IMR-90 (cell line): ENCODE measurements around the gene ZNF662. TPM values are rescaled to one million over a fixed set of nuclear protein-coding genes. Genes with fewer than 3 reads are reported as not detected.

Source experiments
- ATAC-seq: fragments of 200-7000 bp; cut with Tn5 transposase; 2 replicates; pipeline ENCODE4 v1.9.1; 2020; ENCODE audit warnings: low read depth, mild to moderate bottlenecking, moderate library complexity
- BruUV-seq: library from RNA; stranded (reverse); fragments of 400-500 nt; replicated peaks from 2 replicates; lab custom pipeline; 2021; lab: Mats Ljungman, UMichigan
- CTCF ChIA-PET: fragments of 300-600 bp; formaldehyde crosslinking; extraction: SDS; loops from one replicate; lab custom pipeline; 2021; ENCODE audit warnings: antibody characterized with exemption; lab: Yijun Ruan, JAX
- POLR2A ChIA-PET: fragments of 300-600 bp; sonication (Branson Sonifier 250); formaldehyde crosslinking; loops from one replicate; lab custom pipeline; 2022; ENCODE audit warnings: antibody characterized with exemption; ENCODE audit not compliant: unreplicated experiment; lab: Charles Lee
- DNase-seq: peaks from one replicate; pipeline ENCODE4 v3.0.0; 2013
- H2AFZ ChIP-seq: replicated peaks from 2 replicates; pipeline ENCODE3; 2013; ENCODE audit warnings: low read length, mild to moderate bottlenecking; ENCODE audit not compliant: poor library complexity
- H2AK5ac ChIP-seq: 2 replicates; pipeline ENCODE4 v1.6.1; 2013; ENCODE audit warnings: low read depth, low read length, inconsistent platforms
- H2AK9ac ChIP-seq: replicated peaks from 2 replicates; pipeline ENCODE3; 2013; ENCODE audit warnings: mild to moderate bottlenecking, low read depth, low read length, moderate library complexity; ENCODE audit not compliant: poor library complexity
- H2BK120ac ChIP-seq: 2 replicates; pipeline ENCODE4 v1.6.1; 2013; ENCODE audit warnings: low read depth, low read length, inconsistent platforms
- H2BK15ac ChIP-seq: 3 replicates; pipeline ENCODE4 v1.6.1; 2013; ENCODE audit warnings: low read depth, low read length, inconsistent platforms
- H2BK20ac ChIP-seq: 2 replicates; pipeline ENCODE4 v1.6.1; 2013; ENCODE audit warnings: low read depth, mild to moderate bottlenecking, inconsistent platforms, low read length, moderate library complexity
- H2BK5ac ChIP-seq: 2 replicates; pipeline ENCODE4 v1.6.1; 2013; ENCODE audit warnings: mild to moderate bottlenecking, low read depth, low read length, inconsistent platforms; ENCODE audit not compliant: poor library complexity, severe bottlenecking
- H3K14ac ChIP-seq: replicated peaks from 2 replicates; pipeline ENCODE4 v1.6.1; 2013; ENCODE audit warnings: low read depth, low read length, inconsistent platforms
- H3K18ac ChIP-seq: 2 replicates; pipeline ENCODE4 v1.6.1; 2013; ENCODE audit warnings: low read depth, low read length, control low read depth
- H3K23ac ChIP-seq: 2 replicates; pipeline ENCODE4 v1.6.1; 2013; ENCODE audit warnings: low read depth, low read length, inconsistent platforms
- H3K27ac ChIP-seq: 2 replicates; pipeline ENCODE4 v1.5.1; 2013; ENCODE audit warnings: mild to moderate bottlenecking, control low read depth, low read length; ENCODE audit not compliant: insufficient read depth
- H3K27me3 ChIP-seq: 2 replicates; pipeline ENCODE4 v1.6.1; 2013; ENCODE audit warnings: low read length; ENCODE audit not compliant: control insufficient read depth, insufficient read depth
- H3K36me3 ChIP-seq: 2 replicates; pipeline ENCODE4 v1.6.1; 2013; ENCODE audit warnings: low read length, mixed read lengths; ENCODE audit not compliant: control insufficient read depth, insufficient read depth
- H3K4ac ChIP-seq: 2 replicates; pipeline ENCODE4 v1.6.1; 2013; ENCODE audit warnings: low read depth, low read length, inconsistent platforms
- H3K4me1 ChIP-seq: 2 replicates; pipeline ENCODE4 v1.6.1; 2013; ENCODE audit warnings: low read length, mixed read lengths; ENCODE audit not compliant: control insufficient read depth, insufficient read depth
- H3K4me2 ChIP-seq: 2 replicates; pipeline ENCODE4 v1.6.1; 2013; ENCODE audit warnings: low read depth, mild to moderate bottlenecking, control low read depth, low read length, moderate library complexity
- H3K4me3 ChIP-seq: 2 replicates; pipeline ENCODE4 v1.5.1; 2013; ENCODE audit warnings: low read depth, mild to moderate bottlenecking, control low read depth, low read length, moderate library complexity; ENCODE audit not compliant: insufficient read depth
- H3K56ac ChIP-seq: 2 replicates; pipeline ENCODE4 v1.6.1; 2013; ENCODE audit warnings: low read length, inconsistent platforms; ENCODE audit not compliant: insufficient read depth; ENCODE audit errors: extremely low read depth
- H3K79me1 ChIP-seq, 2 experiments: 2 replicates each; pipeline ENCODE4 v1.6.1; 2013; ENCODE audit warnings: low read length in 2 of 2, inconsistent platforms in 1 of 2, low read depth in 1 of 2
- H3K9ac ChIP-seq: 2 replicates; pipeline ENCODE4 v1.6.1; 2013; ENCODE audit warnings: low read depth, low read length, control low read depth
- H3K9me1 ChIP-seq: 2 replicates; pipeline ENCODE4 v1.6.1; 2013; ENCODE audit warnings: low read length, inconsistent platforms; ENCODE audit not compliant: insufficient read depth
- H3K9me3 ChIP-seq: 2 replicates; pipeline ENCODE4 v1.6.1; 2013; ENCODE audit warnings: low read length; ENCODE audit not compliant: control insufficient read depth, insufficient read depth
- H4K20me1 ChIP-seq: 2 replicates; pipeline ENCODE4 v1.6.1; 2013; ENCODE audit warnings: low read length, inconsistent platforms; ENCODE audit not compliant: insufficient read depth
- H4K5ac ChIP-seq: 2 replicates; pipeline ENCODE4 v1.6.1; 2013; ENCODE audit warnings: mild to moderate bottlenecking, low read depth, low read length, control low read depth
- H4K8ac ChIP-seq, 2 experiments: 2 replicates each; pipeline ENCODE4 v1.6.1; 2013; ENCODE audit warnings: low read depth in 2 of 2, low read length in 2 of 2, control low read depth in 1 of 2, inconsistent platforms in 1 of 2
- H4K91ac ChIP-seq: 2 replicates; pipeline ENCODE4 v1.6.1; 2013; ENCODE audit warnings: low read depth, low read length, inconsistent platforms; ENCODE audit not compliant: insufficient read depth
- BHLHE40 ChIP-seq: fragments of 150-350 bp; IDR thresholded peaks from 2 replicates; pipeline ENCODE4 v1.6.1; 2016; ENCODE audit warnings: mild to moderate bottlenecking, low read depth, low read length
- CEBPB ChIP-seq: IDR thresholded peaks from 2 replicates; pipeline ENCODE4 v1.6.1; 2012; ENCODE audit warnings: low read depth, low read length, improper control_type of control experiment
- CHD1 ChIP-seq: IDR thresholded peaks from 2 replicates; pipeline ENCODE4 v1.6.1; 2012; ENCODE audit warnings: low read depth, low read length, improper control_type of control experiment
- FOS ChIP-seq: fragments of 150-350 bp; IDR thresholded peaks from 2 replicates; pipeline ENCODE4 v1.6.1; 2016; ENCODE audit warnings: low read depth, low read length
- MAFK ChIP-seq: IDR thresholded peaks from 2 replicates; pipeline ENCODE4 v1.6.1; 2012; ENCODE audit warnings: low read depth, low read length, improper control_type of control experiment
- MAZ ChIP-seq: IDR thresholded peaks from 2 replicates; pipeline ENCODE4 v1.6.1; 2012; ENCODE audit warnings: low read depth, mild to moderate bottlenecking, low read length, improper control_type of control experiment, moderate library complexity, borderline replicate concordance
- MXI1 ChIP-seq: IDR thresholded peaks from 2 replicates; pipeline ENCODE4 v1.6.1; 2012; ENCODE audit warnings: low read depth, mild to moderate bottlenecking, low read length, moderate library complexity, borderline replicate concordance
- NFE2L2 ChIP-seq: fragments of 150-350 bp; IDR thresholded peaks from 2 replicates; pipeline ENCODE4 v1.6.1; 2016; ENCODE audit warnings: low read depth, mild to moderate bottlenecking, low read length
- POLR2A ChIP-seq: IDR thresholded peaks from 2 replicates; pipeline ENCODE4 v1.6.1; 2012; ENCODE audit warnings: mild to moderate bottlenecking, low read depth, low read length
- RAD21 ChIP-seq: IDR thresholded peaks from 2 replicates; pipeline ENCODE4 v1.6.1; 2012; ENCODE audit warnings: low read length, improper control_type of control experiment
- RCOR1 ChIP-seq: IDR thresholded peaks from 2 replicates; pipeline ENCODE4 v1.6.1; 2012; ENCODE audit warnings: mild to moderate bottlenecking, low read length, improper control_type of control experiment; ENCODE audit not compliant: insufficient replicate concordance
- RFX5 ChIP-seq: IDR thresholded peaks from 2 replicates; pipeline ENCODE4 v1.8.0; 2012; ENCODE audit warnings: low read depth, mild to moderate bottlenecking, low read length, moderate library complexity
- SMC3 ChIP-seq: fragments of 150-350 bp; IDR thresholded peaks from 2 replicates; pipeline ENCODE4 v1.6.1; 2016; ENCODE audit warnings: low read depth, mild to moderate bottlenecking, antibody characterized with exemption, low read length, moderate library complexity
- WGBS, 2 experiments: methylation state at CpG; one replicate each; pipeline versions ENCODE4 v1.1.5 to v1.1.7; 2013; ENCODE audit warnings: missing lambda C conversion rate in 2 of 2; ENCODE audit not compliant: insufficient read length in 1 of 2; ENCODE audit errors: extremely low coverage in 2 of 2; 5-methylcytosine and 5-hydroxymethylcytosine counted together
- dilution Hi-C: fragments of 300-500 bp; cut with HindIII; formaldehyde crosslinking; loops from one replicate; pipeline ENCODE4 v1.14.3; 2018; ENCODE audit warnings: low sequenced_read_pairs; ENCODE audit not compliant: unreplicated experiment
- in situ Hi-C: fragments of 300-500 bp; cut with MboI; formaldehyde crosslinking; loops from 3 replicates; pipeline ENCODE4 v1.14.3; 2019; ENCODE audit warnings: low sequenced_read_pairs, inconsistent platforms, mixed read lengths
- intact Hi-C: fragments of 100-400 bp; cut with micrococcal nuclease; formaldehyde crosslinking; loops from 2 replicates; pipeline ENCODE4 v1.10.0; 2022
- polyA plus RNA-seq, 3 experiments: library from polyadenylated mRNA; depleted of rRNA; stranded (reverse); fragments of >200 nt; gene quantifications; 2 replicates each; pipeline ENCODE4 v1.2.3, GENCODE V29; 2012; ENCODE audit warnings: low replicate concordance in 1 of 3
- total RNA-seq: library from RNA; depleted of rRNA; stranded (reverse); fragments of >200 nt; gene quantifications from 2 replicates; pipeline ENCODE4 v1.2.3, GENCODE V29; 2012
- TF ChIP-seq, protein P1 (sequence below): fragments of 150-350 bp; IDR thresholded peaks from 2 replicates; pipeline ENCODE4 v1.6.1; 2016; ENCODE audit warnings: low read depth, mild to moderate bottlenecking, low read length, moderate library complexity, borderline replicate concordance
- TF ChIP-seq, protein P2 (sequence below): conservative IDR thresholded peaks from 2 replicates; pipeline ENCODE4 v1.5.1; 2012; ENCODE audit warnings: mild to moderate bottlenecking, low read depth, low read length, improper control_type of control experiment
- TF ChIP-seq, protein P3 (sequence below): fragments of 150-350 bp; IDR thresholded peaks from 2 replicates; pipeline ENCODE4 v1.6.1; 2017; ENCODE audit warnings: mild to moderate bottlenecking, antibody characterized with exemption, low read length, low read depth

Gene ZNF662
- total and polyA plus RNA-seq, 2 of the 4 experiments (the other 2 are of a cell fraction) = 0.29 to 0.54 TPM

DNA sequence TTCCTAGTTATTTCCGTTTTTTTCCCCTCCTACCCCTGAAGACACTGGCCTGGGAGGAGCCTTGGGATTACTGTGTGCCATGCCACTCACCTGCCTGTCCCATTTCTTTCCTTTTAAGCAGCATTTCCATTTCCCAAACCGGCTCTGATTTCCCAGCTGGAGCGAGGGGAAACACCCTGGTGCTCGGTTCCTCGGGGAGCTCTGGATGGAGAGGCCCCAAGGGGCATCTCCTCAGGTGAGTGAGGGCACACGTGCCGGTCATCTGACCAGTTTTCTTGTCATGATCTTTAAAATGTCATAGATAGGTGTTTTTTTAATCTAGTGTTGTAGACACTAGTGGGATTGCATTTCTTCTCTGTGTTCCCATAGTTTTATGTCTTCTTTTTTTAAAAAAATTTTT, 2.7 kb downstream of the ZNF662 start:
- TF ChIP-seq NFE2L2 (no peak), MAZ (no peak), RCOR1 (no peak), CEBPB (no peak), CHD1 (no peak), RFX5 (no peak), FOS (no peak), BHLHE40 (no peak), POLR2A (no peak), MXI1 (no peak), RAD21 (no peak), SMC3 (no peak), MAFK (no peak)
- TF ChIP-seq, protein P1, sequence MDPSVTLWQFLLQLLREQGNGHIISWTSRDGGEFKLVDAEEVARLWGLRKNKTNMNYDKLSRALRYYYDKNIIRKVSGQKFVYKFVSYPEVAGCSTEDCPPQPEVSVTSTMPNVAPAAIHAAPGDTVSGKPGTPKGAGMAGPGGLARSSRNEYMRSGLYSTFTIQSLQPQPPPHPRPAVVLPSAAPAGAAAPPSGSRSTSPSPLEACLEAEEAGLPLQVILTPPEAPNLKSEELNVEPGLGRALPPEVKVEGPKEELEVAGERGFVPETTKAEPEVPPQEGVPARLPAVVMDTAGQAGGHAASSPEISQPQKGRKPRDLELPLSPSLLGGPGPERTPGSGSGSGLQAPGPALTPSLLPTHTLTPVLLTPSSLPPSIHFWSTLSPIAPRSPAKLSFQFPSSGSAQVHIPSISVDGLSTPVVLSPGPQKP = no peak
- TF ChIP-seq, protein P2, sequence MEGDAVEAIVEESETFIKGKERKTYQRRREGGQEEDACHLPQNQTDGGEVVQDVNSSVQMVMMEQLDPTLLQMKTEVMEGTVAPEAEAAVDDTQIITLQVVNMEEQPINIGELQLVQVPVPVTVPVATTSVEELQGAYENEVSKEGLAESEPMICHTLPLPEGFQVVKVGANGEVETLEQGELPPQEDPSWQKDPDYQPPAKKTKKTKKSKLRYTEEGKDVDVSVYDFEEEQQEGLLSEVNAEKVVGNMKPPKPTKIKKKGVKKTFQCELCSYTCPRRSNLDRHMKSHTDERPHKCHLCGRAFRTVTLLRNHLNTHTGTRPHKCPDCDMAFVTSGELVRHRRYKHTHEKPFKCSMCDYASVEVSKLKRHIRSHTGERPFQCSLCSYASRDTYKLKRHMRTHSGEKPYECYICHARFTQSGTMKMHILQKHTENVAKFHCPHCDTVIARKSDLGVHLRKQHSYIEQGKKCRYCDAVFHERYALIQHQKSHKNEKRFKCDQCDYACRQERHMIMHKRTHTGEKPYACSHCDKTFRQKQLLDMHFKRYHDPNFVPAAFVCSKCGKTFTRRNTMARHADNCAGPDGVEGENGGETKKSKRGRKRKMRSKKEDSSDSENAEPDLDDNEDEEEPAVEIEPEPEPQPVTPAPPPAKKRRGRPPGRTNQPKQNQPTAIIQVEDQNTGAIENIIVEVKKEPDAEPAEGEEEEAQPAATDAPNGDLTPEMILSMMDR = no peak
- TF ChIP-seq, protein P3, sequence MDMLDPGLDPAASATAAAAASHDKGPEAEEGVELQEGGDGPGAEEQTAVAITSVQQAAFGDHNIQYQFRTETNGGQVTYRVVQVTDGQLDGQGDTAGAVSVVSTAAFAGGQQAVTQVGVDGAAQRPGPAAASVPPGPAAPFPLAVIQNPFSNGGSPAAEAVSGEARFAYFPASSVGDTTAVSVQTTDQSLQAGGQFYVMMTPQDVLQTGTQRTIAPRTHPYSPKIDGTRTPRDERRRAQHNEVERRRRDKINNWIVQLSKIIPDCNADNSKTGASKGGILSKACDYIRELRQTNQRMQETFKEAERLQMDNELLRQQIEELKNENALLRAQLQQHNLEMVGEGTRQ = no peak
- Histone ChIP-seq H3K4ac (no peak overlapping the region), H3K14ac (no peak overlapping the region), H2AK5ac (no peak overlapping the region), H4K8ac (no peak overlapping the region), H3K18ac (no peak overlapping the region), H2AFZ (no peak overlapping the region), H3K4me1 (no peaks in the 10 kb centered on the region), H2AK9ac (no peak overlapping the region), H3K27ac (no peak overlapping the region), H3K9me3 (0 out of 2 replicates have a peak, but pooled peaks cover 2% of the 10 kb centered on the region), H3K4me2 (no peak overlapping the region), H3K27me3 (peaks cover 12% of the 10 kb centered on the region; the same call in 1 of the 2 replicates), H3K9ac (no peak overlapping the region), H2BK15ac (no peak overlapping the region), H2BK5ac (no peak overlapping the region), H3K23ac (no peak overlapping the region), H2BK20ac (no peak overlapping the region), H4K5ac (no peak overlapping the region), H4K91ac (no peak overlapping the region), H3K56ac (no peak overlapping the region), H3K36me3 (no peaks in the 10 kb centered on the region), H3K9me1 (no peaks in the 10 kb centered on the region), H3K79me1 (no peaks in the 10 kb centered on the region), H2BK120ac (no peak overlapping the region), H4K20me1 (no peaks in the 10 kb centered on the region), H3K4me3 (no peak overlapping the region)
- in situ Hi-C loops (no loop called here), dilution Hi-C loops (no loop called here), intact Hi-C loops (no loop called here)
- ATAC-seq = no peak
- ChIA-PET CTCF (no interaction called here), POLR2A (no interaction called here)
- WGBS, 2 experiments = 50% methylated on average over 1 of the region's 7 CpGs; no CpG with 5 or more reads in 1 of the 2 experiments
- no TSS peak for BruUV-seq
- DNase-seq = no peak
